ENCODE results near the gene IL17RD. TPM values are rescaled to one million over a fixed set of nuclear protein-coding genes. Genes with fewer than 3 reads are reported as not detected.

The IL17RD gene
- polyA plus RNA-seq, 3 donors: not detected

GRCh38 chr3:57078635-57079473, 86.3 kb downstream of the IL17RD start:
- H3K4me3 Mint-ChIP-seq: peak overlapping the region; percentile 81 to 93
- peaks cover 9 to 15% of the 10 kb centered on the region in 2 donors for H3K4me1 ChIP-seq (ENCODE audit: control insufficient read depth in 1 of 2, insufficient read depth in 2 of 2, low read length in 2 of 2)
- peaks cover 0 to 1% of the 10 kb centered on the region in 2 donors for H3K36me3 Mint-ChIP-seq
- H3K9me3 ChIP-seq (replicated peaks in 1 of 2; ENCODE audit: control insufficient read depth in 1 of 2, insufficient read depth in 1 of 2, low read length in 2 of 2): no peaks in the 10 kb centered on the region
- H3K79me2 ChIP-seq (ENCODE audit: insufficient read depth, low read length): no peaks in the 10 kb centered on the region
- H3K27ac ChIP-seq (ENCODE audit: low read depth in 1 of 2, low read length in 2 of 2): no peak overlapping the region
- DNase-seq: peak in 1 of 3 donors; percentile 14
- peak overlapping the region; percentile 96 for H3K4me2 ChIP-seq (replicated peaks; ENCODE audit: extremely low read depth, low read length, poor library complexity, severe bottlenecking)
- H3K27ac Mint-ChIP-seq: peak overlapping the region in 3 of 7 donors; percentile 58 to 67 (median 64)
- peak; percentile 8 for TF ChIP-seq CTCF (IDR thresholded peaks at IDR 0.05)
- peaks cover 19% of the 10 kb centered on the region for H3K4me1 Mint-ChIP-seq
- no peaks in the 10 kb centered on the region for H4K20me1 ChIP-seq (ENCODE audit: insufficient read depth, low read length)
- under 1% methylated on average over 89 of the region's 91 CpGs for WGBS (ENCODE audit: insufficient coverage)
- peaks cover 48 to 49% (median 48%) of the 10 kb centered on the region in 3 donors for H3K27me3 Mint-ChIP-seq (ENCODE audit: low read depth in 3 of 3)
- peak overlapping the region; percentile 61 for H3K9ac ChIP-seq (ENCODE audit: insufficient read depth, low read length, poor library complexity, severe bottlenecking)
- H3K36me3 ChIP-seq (replicated peaks in 1 of 2; ENCODE audit: control insufficient read depth in 1 of 2, insufficient read depth in 2 of 2, low read length in 2 of 2): no peaks in the 10 kb centered on the region
- peaks cover 0 to 6% (median 2%) of the 10 kb centered on the region in 7 donors for H3K9me3 Mint-ChIP-seq
- peaks cover 17 to 50% of the 10 kb centered on the region in 2 donors for H3K27me3 ChIP-seq (ENCODE audit: control insufficient read depth in 2 of 2, insufficient read depth in 2 of 2, low read length in 2 of 2)
- H2AFZ ChIP-seq (ENCODE audit: insufficient read depth, low read depth, low read length, poor library complexity, severe bottlenecking): peak overlapping the region; percentile 92
- intact Hi-C loops (cut with micrococcal nuclease): loop anchor here in 1 of 2 donors (1.0 to 5.0 kb wide), 2 partner anchors 9 to 82 kb away; no protein-coding TSS in a partner anchor
- peak overlapping the region; percentile 62 to 84 (median 76) for H3K4me3 ChIP-seq (replicated peaks in 1 of 3; ENCODE audit: low read depth in 2 of 3, low read length in 3 of 3)

DNA sequence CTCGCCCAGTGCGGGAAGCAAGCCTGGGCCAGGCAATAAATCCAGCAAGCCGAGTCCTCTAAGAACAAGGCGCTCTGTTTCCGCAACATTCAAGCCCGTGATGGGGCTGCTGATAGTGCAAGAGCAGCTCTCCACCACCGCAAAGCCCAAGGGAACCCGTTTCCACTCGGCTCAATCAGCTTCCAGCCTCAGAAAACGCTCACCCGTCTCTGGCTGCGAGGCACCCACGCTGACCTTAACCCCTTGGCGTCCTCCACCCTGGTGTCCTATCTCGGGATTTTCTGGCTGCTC, 86.9 kb downstream of the IL17RD start:
- DNase-seq: peak; percentile 26 to 41 (median 33)
- 1% methylated on average over 14 of the region's 15 CpGs for WGBS (ENCODE audit: insufficient coverage)
- peaks cover 17 to 50% of the 10 kb centered on the region in 2 donors for H3K27me3 ChIP-seq (ENCODE audit: control insufficient read depth in 2 of 2, insufficient read depth in 2 of 2, low read length in 2 of 2)
- no peaks in the 10 kb centered on the region for H4K20me1 ChIP-seq (ENCODE audit: insufficient read depth, low read length)
- intact Hi-C loops (cut with micrococcal nuclease): loop anchor here in 1 of 2 donors (1.0 to 5.0 kb wide), 2 partner anchors 8 to 81 kb away; no protein-coding TSS in a partner anchor
- H3K36me3 ChIP-seq (replicated peaks in 1 of 2; ENCODE audit: control insufficient read depth in 1 of 2, insufficient read depth in 2 of 2, low read length in 2 of 2): no peaks in the 10 kb centered on the region
- no peaks in the 10 kb centered on the region for H3K9me3 ChIP-seq (replicated peaks in 1 of 2; ENCODE audit: control insufficient read depth in 1 of 2, insufficient read depth in 1 of 2, low read length in 2 of 2)
- no peak for TF ChIP-seq CTCF (IDR thresholded peaks at IDR 0.05)
- Mint-ChIP-seq H3K4me1 (peaks cover 19% of the 10 kb centered on the region), H3K4me3 (peak overlapping the region; percentile 81 to 93), H3K27ac (peak overlapping the region in 3 of 7 donors; percentile 58 to 67 (median 64)), H3K36me3 (peaks cover 0 to 1% of the 10 kb centered on the region in 2 donors), H3K27me3 (ENCODE audit: low read depth in 3 of 3) (peaks cover 44 to 50% (median 49%) of the 10 kb centered on the region in 3 donors), H3K9me3 (peaks cover 0 to 6% (median 2%) of the 10 kb centered on the region in 7 donors)
- peak overlapping the region; percentile 96 for H3K4me2 ChIP-seq (replicated peaks; ENCODE audit: extremely low read depth, low read length, poor library complexity, severe bottlenecking)
- H3K27ac ChIP-seq (ENCODE audit: low read depth in 1 of 2, low read length in 2 of 2): no peak overlapping the region
- peak overlapping the region; percentile 61 for H3K9ac ChIP-seq (ENCODE audit: insufficient read depth, low read length, poor library complexity, severe bottlenecking)
- H3K4me3 ChIP-seq (replicated peaks in 1 of 3; ENCODE audit: low read depth in 2 of 3, low read length in 3 of 3): peak overlapping the region; percentile 62 to 84 (median 76)
- peaks cover 9 to 15% of the 10 kb centered on the region in 2 donors for H3K4me1 ChIP-seq (ENCODE audit: control insufficient read depth in 1 of 2, insufficient read depth in 2 of 2, low read length in 2 of 2)
- peak overlapping the region; percentile 92 for H2AFZ ChIP-seq (ENCODE audit: insufficient read depth, low read depth, low read length, poor library complexity, severe bottlenecking)
- H3K79me2 ChIP-seq (ENCODE audit: insufficient read depth, low read length): no peaks in the 10 kb centered on the region

All from CD14-positive monocyte (primary cell).